Astrocyte (in vitro differentiated cells and primary cell): ENCODE data around the gene LMO1.

Experiments used
- CTCF ChIP-seq: IDR thresholded peaks from 2 replicates; pipeline ENCODE4 v1.5.1; 2011; ENCODE audit warnings: low read depth, mild to moderate bottlenecking, inconsistent platforms, low read length, moderate library complexity; ENCODE audit not compliant: insufficient read depth
- EZH2 ChIP-seq: IDR thresholded peaks from 2 replicates; pipeline ENCODE4 v1.6.1; 2012; ENCODE audit warnings: mild to moderate bottlenecking, low read length, inconsistent platforms; ENCODE audit not compliant: insufficient read depth

- TF ChIP-seq CTCF (no peak), EZH2 (no peak)
Measured at GRCh38 chr11:8204596-8204995, 59.1 kb downstream of the LMO1 start.
